OCI-LY3 (cell line): ENCODE measurements around the gene MAGI1.

Source experiments
- CTCF ChIP-seq: fragments of 200-600, 300-600 bp; sonication (generic); IDR thresholded peaks from 2 replicates; pipeline ENCODE4 v1.5.1; 2014; ENCODE audit warnings: antibody characterized with exemption, low read length, low read depth
- EZH2phosphoT487 ChIP-seq: fragments of 200-600 bp; shearing (Covaris generic); IDR thresholded peaks from 2 replicates; pipeline ENCODE4 v1.6.1; 2018; ENCODE audit warnings: antibody characterized with exemption, mixed run types, low read depth

DNA sequence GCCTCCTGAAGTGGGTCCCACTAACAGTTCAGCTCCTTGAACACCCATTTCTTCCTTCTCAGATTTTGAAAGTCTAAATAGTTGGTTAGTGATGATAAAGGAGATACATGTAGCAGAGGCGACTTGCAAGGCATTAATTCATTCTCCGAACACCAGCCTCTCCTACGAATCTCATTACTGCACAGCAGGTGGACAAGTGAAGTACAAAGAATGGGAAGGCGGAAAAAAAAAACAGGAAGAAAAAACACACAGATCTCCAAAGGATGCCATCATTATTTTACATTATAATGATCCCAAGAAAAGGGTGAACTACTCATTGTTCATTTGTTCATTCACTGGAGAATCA is 276.5 kb downstream of the MAGI1 start:
- TF ChIP-seq CTCF (no peak), EZH2phosphoT487 (no peak)
